ENCODE results near the gene OTUD7B.

The OTUD7B gene

DNA sequence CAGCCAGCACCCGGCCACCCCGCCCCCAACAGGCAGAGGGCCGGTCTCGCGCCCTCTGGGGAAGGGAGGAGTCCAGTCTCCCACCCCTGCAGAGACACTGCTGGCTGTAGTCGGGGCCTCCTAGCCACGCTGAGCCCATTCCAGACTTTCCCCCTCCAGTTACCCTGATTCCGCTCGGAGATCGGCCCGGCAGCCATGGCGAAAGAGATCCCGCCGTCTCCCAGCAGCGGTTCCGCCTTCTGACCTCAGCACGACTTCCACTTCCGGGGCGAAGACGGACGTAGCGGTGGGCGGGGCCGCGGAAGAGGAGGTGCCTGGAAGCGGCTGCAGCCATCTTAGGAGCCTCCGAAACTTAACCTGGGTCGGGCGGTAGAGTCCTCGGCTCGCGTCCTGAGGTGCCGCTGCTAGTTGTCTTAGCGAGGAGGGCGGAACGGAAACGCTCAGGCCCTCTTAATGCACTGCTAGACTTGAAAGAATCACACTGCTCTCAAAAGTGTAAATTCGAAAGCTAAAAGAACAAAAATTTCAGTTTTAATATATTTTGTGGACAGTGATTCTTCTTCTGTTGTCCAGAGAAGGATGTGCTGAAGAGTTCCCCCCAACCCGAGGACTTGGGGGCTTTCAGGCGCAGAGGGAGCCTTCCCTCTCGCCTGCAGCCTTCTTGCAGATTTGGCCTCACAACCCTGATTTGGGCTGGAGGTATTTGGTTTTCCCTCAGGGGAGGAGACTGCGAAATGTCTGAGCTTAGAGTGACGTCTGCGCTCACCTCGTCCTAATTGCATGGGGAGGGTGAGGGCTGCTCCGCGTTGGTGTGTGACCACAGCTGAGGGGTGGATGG, 82.7 kb downstream of the OTUD7B start, which contains the start of gene SF3B4:
TSS of gene SF3B4 (minus strand) at position 241 of the 838 bp plus-strand sequence. CDS start at position 197, 44 bp downstream.
- peak; percentile 98 for TF ChIP-seq POLR2A (IDR thresholded peaks at IDR 0.05; ENCODE audit: low read depth, low read length)
- TF ChIP-seq POLR2AphosphoS5 (IDR thresholded peaks at IDR 0.05; ENCODE audit: low read depth, low read length): peak; percentile 94
- TF ChIP-seq TAF1 (IDR thresholded peaks at IDR 0.05; ENCODE audit: borderline replicate concordance, low read depth, low read length): peak; percentile 74
- FAIRE-seq: peak; percentile 93
- peak; percentile 82 for DNase-seq (ENCODE audit: insufficient read length)

DNA sequence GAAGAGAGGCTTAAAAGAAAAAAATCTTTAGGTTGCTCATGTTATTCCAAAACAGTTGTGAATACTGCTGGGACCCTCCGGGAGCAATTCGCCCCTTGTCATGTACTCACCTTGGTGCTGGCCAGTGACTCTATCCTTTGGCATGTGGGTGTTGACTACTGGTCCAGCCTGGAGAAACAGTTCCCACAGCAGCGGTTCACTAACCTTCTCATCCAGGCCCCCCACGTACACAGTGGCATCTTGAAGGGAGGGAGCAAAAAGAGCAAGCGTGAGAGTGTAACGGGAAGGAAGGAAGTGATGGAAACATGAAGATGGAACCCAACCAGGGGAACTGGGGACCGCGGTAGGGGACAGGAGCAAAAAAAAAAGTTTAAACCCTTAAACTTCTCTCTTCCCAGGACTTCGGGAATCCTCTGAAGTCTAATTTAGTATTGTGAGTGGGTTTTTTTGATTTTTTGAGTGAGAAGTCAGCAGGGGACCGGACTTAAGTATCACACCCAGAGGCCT, 83.4 kb downstream of the OTUD7B start:
- no peak for FAIRE-seq
- no peak for DNase-seq (ENCODE audit: insufficient read length)
- TF ChIP-seq TAF1 (IDR thresholded peaks at IDR 0.05; ENCODE audit: borderline replicate concordance, low read depth, low read length): no peak
- TF ChIP-seq POLR2AphosphoS5 (IDR thresholded peaks at IDR 0.05; ENCODE audit: low read depth, low read length): no peak
- TF ChIP-seq POLR2A (IDR thresholded peaks at IDR 0.05; ENCODE audit: low read depth, low read length): no peak

DNA sequence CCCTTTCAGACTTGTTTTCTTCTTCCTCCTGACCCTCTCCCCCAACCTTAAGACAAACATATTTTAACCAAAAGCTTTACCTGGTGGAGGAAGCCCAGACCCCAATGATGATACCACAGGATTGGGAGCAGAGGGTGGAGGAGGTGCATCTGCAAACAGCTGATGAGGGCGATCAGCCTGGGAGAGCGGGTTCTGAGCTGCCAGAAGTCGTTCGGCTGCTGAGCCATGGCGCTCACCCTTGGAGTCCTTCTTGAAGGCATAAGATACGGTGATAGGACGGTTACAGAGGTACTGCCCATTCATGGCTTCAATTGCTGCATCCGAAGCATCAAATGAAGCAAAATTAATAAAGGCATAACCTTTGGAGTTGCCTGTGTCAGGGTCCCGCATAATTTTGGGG, 84.2 kb downstream of the OTUD7B start:
- FAIRE-seq: no peak
- TF ChIP-seq POLR2A (IDR thresholded peaks at IDR 0.05; ENCODE audit: low read depth, low read length): no peak
- TF ChIP-seq TAF1 (IDR thresholded peaks at IDR 0.05; ENCODE audit: borderline replicate concordance, low read depth, low read length): no peak
- no peak for TF ChIP-seq POLR2AphosphoS5 (IDR thresholded peaks at IDR 0.05; ENCODE audit: low read depth, low read length)
- no peak for DNase-seq (ENCODE audit: insufficient read length)

DNA sequence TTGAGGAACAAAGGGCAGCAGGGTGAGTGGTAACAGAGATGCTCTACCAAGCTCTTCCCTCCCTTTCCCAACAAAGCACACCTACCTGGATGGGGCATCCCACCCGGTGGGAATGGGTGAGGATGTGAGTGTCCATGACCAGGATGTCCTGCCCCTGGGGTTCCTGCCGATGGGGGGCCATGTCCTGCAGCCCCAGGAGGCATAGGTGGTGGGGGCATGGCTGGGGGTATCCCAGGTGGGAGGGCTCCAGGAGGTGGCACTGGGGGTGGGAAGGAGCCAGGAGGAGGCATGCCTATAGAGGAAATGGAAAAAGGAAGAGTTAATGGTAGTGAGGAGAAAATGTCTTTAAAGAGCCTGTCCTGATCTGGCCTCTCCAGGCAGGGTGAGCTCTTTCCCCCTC, 84.8 kb downstream of the OTUD7B start:
- no peak for TF ChIP-seq TAF1 (IDR thresholded peaks at IDR 0.05; ENCODE audit: borderline replicate concordance, low read depth, low read length)
- TF ChIP-seq POLR2AphosphoS5 (IDR thresholded peaks at IDR 0.05; ENCODE audit: low read depth, low read length): no peak
- no peak for TF ChIP-seq POLR2A (IDR thresholded peaks at IDR 0.05; ENCODE audit: low read depth, low read length)
- DNase-seq (ENCODE audit: insufficient read length) (no peak), FAIRE-seq (no peak)

- FAIRE-seq (no peak), DNase-seq (ENCODE audit: insufficient read length) (no peak)
These were observed 85.2 kb downstream of the OTUD7B start for GRCh38 chr1:149925345-149925744.

GRCh38 chr1:149923626-149924025, 86.9 kb downstream of the OTUD7B start:
- TF ChIP-seq POLR2AphosphoS5 (IDR thresholded peaks at IDR 0.05; ENCODE audit: low read depth, low read length) (no peak), TAF1 (IDR thresholded peaks at IDR 0.05; ENCODE audit: borderline replicate concordance, low read depth, low read length) (no peak), POLR2A (IDR thresholded peaks at IDR 0.05; ENCODE audit: low read depth, low read length) (no peak)
- no peak for FAIRE-seq
- no peak for DNase-seq (ENCODE audit: insufficient read length)

More at GRCh38 chr1:149925345-149925744, 85.2 kb downstream of the OTUD7B start:
- TF ChIP-seq POLR2A (IDR thresholded peaks at IDR 0.05; ENCODE audit: low read depth, low read length): no peak
- TF ChIP-seq POLR2AphosphoS5 (IDR thresholded peaks at IDR 0.05; ENCODE audit: low read depth, low read length): no peak
- TF ChIP-seq TAF1 (IDR thresholded peaks at IDR 0.05; ENCODE audit: borderline replicate concordance, low read depth, low read length): no peak

DNA sequence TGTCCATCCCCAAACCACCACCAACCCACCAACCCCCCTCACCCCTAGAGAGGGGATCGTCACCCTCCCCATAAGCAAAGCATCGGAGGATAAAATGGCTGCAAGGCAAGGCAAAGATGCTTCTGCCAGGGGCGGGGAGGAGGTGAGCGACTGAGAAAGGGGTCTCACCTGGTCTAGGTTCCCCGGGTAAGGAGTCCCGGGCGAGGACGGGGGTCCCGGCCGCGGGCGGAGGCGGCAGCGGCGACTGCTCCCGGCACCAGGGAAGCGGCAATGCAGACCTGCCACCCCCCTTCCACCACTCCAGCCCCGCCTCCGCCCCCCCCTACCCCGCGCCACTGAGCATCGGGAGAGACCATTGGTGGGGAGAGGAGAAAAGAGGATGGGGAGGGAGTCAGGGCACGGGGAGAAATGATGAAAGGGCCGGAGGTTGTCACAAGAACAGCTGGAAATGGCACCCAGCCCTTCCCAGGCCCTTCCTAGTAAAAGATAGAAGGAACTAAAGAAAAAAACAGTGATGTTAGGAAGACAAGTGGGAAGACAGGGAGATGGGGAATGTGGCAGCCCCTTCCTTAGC, 92.9 kb downstream of the OTUD7B start, which contains the start of gene SV2A:
TSS of gene SV2A (minus strand) at position 274 of the 574 bp plus-strand sequence. CDS start 4,004 bp downstream, outside the sequence.
- TF ChIP-seq TAF1 (IDR thresholded peaks at IDR 0.05; ENCODE audit: borderline replicate concordance, low read depth, low read length) (no peak), POLR2AphosphoS5 (IDR thresholded peaks at IDR 0.05; ENCODE audit: low read depth, low read length) (no peak), POLR2A (IDR thresholded peaks at IDR 0.05; ENCODE audit: low read depth, low read length) (no peak)

DNA sequence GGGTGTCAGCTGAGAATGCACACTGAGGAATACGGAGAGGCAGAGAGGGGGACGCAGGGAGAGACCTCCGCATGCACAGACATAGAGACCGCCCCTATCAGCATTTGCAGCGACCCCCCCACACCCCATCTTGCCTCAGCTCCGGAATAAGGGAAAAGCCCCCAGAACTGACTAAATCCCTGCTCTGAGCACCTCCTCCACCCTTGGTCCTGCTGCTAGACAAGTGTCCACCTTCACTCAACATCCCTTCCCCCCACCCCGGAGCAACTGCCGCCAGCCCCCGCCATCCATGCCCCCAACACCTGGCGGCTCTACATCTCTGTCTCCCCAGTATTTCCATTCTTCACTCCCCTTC, 93.7 kb downstream of the OTUD7B start:
- TF ChIP-seq POLR2A (IDR thresholded peaks at IDR 0.05; ENCODE audit: low read depth, low read length) (no peak), POLR2AphosphoS5 (IDR thresholded peaks at IDR 0.05; ENCODE audit: low read depth, low read length) (no peak), TAF1 (IDR thresholded peaks at IDR 0.05; ENCODE audit: borderline replicate concordance, low read depth, low read length) (no peak)
- no peak for DNase-seq (ENCODE audit: insufficient read length)
- FAIRE-seq: no peak

More for the DNA sequence above, 92.9 kb downstream of the OTUD7B start, which contains the start of gene SV2A:
- FAIRE-seq: no peak
- DNase-seq (ENCODE audit: insufficient read length): no peak

GRCh38 chr1:149916193-149916897, 94.2 kb downstream of the OTUD7B start:
- DNase-seq (ENCODE audit: insufficient read length): no peak
- TF ChIP-seq POLR2AphosphoS5 (IDR thresholded peaks at IDR 0.05; ENCODE audit: low read depth, low read length): no peak
- no peak for TF ChIP-seq POLR2A (IDR thresholded peaks at IDR 0.05; ENCODE audit: low read depth, low read length)
- TF ChIP-seq TAF1 (IDR thresholded peaks at IDR 0.05; ENCODE audit: borderline replicate concordance, low read depth, low read length): no peak

DNA sequence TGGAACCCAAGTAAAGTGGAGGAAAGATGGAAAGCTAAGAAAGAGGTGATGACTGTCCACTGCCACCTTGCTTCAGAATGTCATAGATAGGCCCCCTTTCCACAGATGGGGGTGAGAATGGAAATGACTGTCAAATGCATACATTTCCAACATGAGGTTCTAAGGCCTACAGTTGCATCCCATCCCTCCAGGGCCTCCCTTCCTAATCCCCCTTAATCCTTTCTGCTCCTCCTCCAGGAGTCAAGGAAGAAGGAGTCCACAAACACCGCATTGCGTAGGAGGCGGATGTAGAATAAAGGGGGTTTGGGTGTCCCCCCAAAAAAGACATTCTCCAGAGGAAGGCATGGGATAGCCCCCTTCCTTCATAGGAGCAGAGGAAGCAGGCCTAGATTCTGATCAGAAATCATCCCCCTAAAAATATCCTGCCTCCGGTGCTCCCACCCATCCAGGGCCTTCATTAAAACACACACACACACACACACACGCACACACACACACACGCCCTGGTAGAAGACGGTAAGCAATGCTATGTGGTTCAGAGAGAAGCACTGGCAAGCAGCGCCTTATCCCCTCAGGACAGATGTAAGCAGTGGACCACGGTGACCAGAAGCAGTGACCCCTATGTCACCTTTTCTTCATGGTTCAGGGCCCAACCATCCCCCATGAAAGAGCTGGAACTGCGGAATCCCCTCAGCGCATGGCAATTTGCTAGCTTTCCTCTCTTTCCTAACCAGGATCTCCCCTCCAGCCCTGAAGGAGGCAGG, 94.9 kb downstream of the OTUD7B start:
- TF ChIP-seq POLR2A (IDR thresholded peaks at IDR 0.05; ENCODE audit: low read depth, low read length) (no peak), POLR2AphosphoS5 (IDR thresholded peaks at IDR 0.05; ENCODE audit: low read depth, low read length) (no peak), TAF1 (IDR thresholded peaks at IDR 0.05; ENCODE audit: borderline replicate concordance, low read depth, low read length) (no peak)
- no peak for DNase-seq (ENCODE audit: insufficient read length)
- no peak for FAIRE-seq

More at GRCh38 chr1:149916193-149916897, 94.2 kb downstream of the OTUD7B start:
- FAIRE-seq: no peak
